OCI-LY1 (cell line): ENCODE data around the gene ABLIM1.

Experiments used
- H2AFZ ChIP-seq: fragments of 200-600 bp; sonication (generic), shearing (Covaris generic); 2 replicates; pipeline ENCODE4 v1.6.0; 2014; ENCODE audit warnings: antibody characterized with exemption, mild to moderate bottlenecking, low read length
- H3F3A ChIP-seq: fragments of 200-600 bp; sonication (generic), shearing (Covaris generic); 2 replicates; pipeline ENCODE4 v1.6.0; 2014; ENCODE audit warnings: mild to moderate bottlenecking, antibody characterized with exemption, low read length, moderate library complexity; ENCODE audit not compliant: insufficient read depth
- H3K27ac ChIP-seq: fragments of 200-600 bp; sonication (generic); 2 replicates; pipeline ENCODE4 v1.5.1; 2014; ENCODE audit warnings: low read length, mixed run types, mild to moderate bottlenecking, low read depth; ENCODE audit not compliant: poor library complexity, severe bottlenecking
- H3K27me3 ChIP-seq: fragments of 200-600 bp; sonication (generic); 2 replicates; pipeline ENCODE4 v1.6.0; 2014; ENCODE audit warnings: antibody characterized with exemption, mild to moderate bottlenecking, low read length, moderate library complexity; ENCODE audit not compliant: insufficient read depth
- H3K36me3 ChIP-seq: fragments of 200-600 bp; sonication (generic); 2 replicates; pipeline ENCODE4 v1.6.1; 2014; ENCODE audit warnings: mild to moderate bottlenecking, antibody characterized with exemption, low read length, moderate library complexity, mixed read lengths; ENCODE audit not compliant: insufficient read depth
- H3K4me1 ChIP-seq: fragments of 200-600 bp; sonication (generic); 2 replicates; pipeline ENCODE4 v1.5.1; 2014; ENCODE audit warnings: mild to moderate bottlenecking, low read length, moderate library complexity; ENCODE audit not compliant: insufficient read depth, severe bottlenecking
- H3K4me2 ChIP-seq: fragments of 200-600 bp; sonication (generic), shearing (Covaris generic); 2 replicates; pipeline ENCODE4 v1.6.1; 2014; ENCODE audit warnings: low read length
- H3K4me3 ChIP-seq: fragments of 200-600 bp; sonication (generic); 2 replicates; pipeline ENCODE4 v1.5.1; 2014; ENCODE audit warnings: low read length, low read depth, mild to moderate bottlenecking, mixed read lengths; ENCODE audit not compliant: poor library complexity, severe bottlenecking
- H3K79me2 ChIP-seq: fragments of 200-600 bp; shearing (Covaris generic); 2 replicates; pipeline ENCODE4 v1.6.1; 2016; ENCODE audit warnings: mixed run types, low read length, mixed read lengths; ENCODE audit not compliant: insufficient read depth
- H3K9ac ChIP-seq: fragments of 200-600 bp; sonication (generic), shearing (Covaris generic); 2 replicates; pipeline ENCODE4 v1.6.1; 2014; ENCODE audit warnings: mild to moderate bottlenecking, low read length, mixed read lengths
- H3K9me2 ChIP-seq: fragments of 200-600 bp; sonication (generic), shearing (Covaris generic); 2 replicates; pipeline ENCODE4 v1.6.1; 2014; ENCODE audit warnings: low read depth, mild to moderate bottlenecking, low read length, mixed read lengths
- H3K9me3 ChIP-seq: fragments of 200-600 bp; shearing (Covaris generic); 2 replicates; pipeline ENCODE4 v1.6.1; 2014; ENCODE audit warnings: low read length, mixed read lengths
- H4K20me1 ChIP-seq: fragments of 200-600 bp; sonication (generic), shearing (Covaris generic); 2 replicates; pipeline ENCODE4 v1.6.0; 2016; ENCODE audit warnings: mild to moderate bottlenecking, low read length; ENCODE audit not compliant: insufficient read depth
- EZH2 ChIP-seq: fragments of 200-600 bp; sonication (generic), shearing (Covaris generic); IDR thresholded peaks from 2 replicates; pipeline ENCODE4 v1.8.0; 2017; ENCODE audit warnings: borderline replicate concordance, mixed run types, mild to moderate bottlenecking, antibody characterized with exemption, low read length, moderate library complexity, mixed read lengths
- TF ChIP-seq, protein P1 (sequence below): fragments of 200-600 bp; sonication (generic), shearing (Covaris generic); IDR thresholded peaks from 2 replicates; pipeline ENCODE4 v1.5.1; 2017; ENCODE audit warnings: mild to moderate bottlenecking, antibody characterized with exemption, low read length, moderate library complexity, mixed read lengths

ABLIM1 gene

DNA sequence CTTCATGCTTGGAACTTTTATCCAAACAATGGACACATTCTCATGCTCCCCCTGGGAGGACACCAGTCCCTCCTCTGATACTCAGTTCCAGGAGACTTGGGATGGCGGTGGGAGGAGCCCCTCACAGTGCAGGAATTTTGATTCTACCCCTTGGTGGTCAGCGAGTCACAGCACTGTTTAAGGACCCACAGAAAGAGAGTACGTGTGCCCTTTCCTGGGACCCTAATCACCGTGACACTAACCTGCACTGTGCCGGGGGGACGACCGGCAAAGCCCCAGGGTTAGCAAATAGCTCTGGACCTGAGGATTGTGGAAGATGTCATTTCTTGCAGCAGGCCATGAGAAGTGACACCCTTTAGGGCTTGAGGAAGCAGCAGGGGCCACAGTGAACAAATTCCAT, 264.2 kb downstream of the ABLIM1 start:
- Histone ChIP-seq H2AFZ (no peak overlapping the region), H3K27me3 (no peaks in the 10 kb centered on the region; the same call in 1 of the 2 replicates), H3K27ac (no peak overlapping the region), H3K9me3 (no peaks in the 10 kb centered on the region), H3K36me3 (no peaks in the 10 kb centered on the region), H3K4me1 (no peaks in the 10 kb centered on the region), H3K9me2 (no peaks in the 10 kb centered on the region), H3F3A (no peaks in the 10 kb centered on the region), H4K20me1 (no peaks in the 10 kb centered on the region), H3K4me3 (no peak overlapping the region), H3K79me2 (no peaks in the 10 kb centered on the region), H3K4me2 (no peak overlapping the region), H3K9ac (no peak overlapping the region)
- TF ChIP-seq, protein P1, sequence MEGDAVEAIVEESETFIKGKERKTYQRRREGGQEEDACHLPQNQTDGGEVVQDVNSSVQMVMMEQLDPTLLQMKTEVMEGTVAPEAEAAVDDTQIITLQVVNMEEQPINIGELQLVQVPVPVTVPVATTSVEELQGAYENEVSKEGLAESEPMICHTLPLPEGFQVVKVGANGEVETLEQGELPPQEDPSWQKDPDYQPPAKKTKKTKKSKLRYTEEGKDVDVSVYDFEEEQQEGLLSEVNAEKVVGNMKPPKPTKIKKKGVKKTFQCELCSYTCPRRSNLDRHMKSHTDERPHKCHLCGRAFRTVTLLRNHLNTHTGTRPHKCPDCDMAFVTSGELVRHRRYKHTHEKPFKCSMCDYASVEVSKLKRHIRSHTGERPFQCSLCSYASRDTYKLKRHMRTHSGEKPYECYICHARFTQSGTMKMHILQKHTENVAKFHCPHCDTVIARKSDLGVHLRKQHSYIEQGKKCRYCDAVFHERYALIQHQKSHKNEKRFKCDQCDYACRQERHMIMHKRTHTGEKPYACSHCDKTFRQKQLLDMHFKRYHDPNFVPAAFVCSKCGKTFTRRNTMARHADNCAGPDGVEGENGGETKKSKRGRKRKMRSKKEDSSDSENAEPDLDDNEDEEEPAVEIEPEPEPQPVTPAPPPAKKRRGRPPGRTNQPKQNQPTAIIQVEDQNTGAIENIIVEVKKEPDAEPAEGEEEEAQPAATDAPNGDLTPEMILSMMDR, result no peak
- TF ChIP-seq EZH2, result no peak

DNA sequence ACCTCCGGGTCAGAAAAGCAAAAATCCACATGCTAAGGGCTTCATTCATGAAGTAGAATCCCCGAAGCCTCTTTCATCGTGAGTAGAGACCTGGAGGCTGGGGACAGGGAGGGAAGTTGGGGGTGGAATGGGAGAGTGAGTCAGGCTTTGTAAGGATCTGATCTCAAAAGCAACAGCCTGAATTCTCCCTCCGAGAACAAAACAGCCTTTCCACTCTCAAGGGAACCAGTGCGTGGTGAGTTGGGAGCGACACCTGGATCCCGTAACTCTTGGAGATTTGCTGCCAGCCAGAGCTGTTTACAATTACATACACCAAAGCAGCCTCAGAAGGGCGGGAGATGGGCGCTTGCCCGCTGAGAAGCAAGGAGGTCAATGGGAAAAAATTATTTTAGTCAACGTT, 264.6 kb downstream of the ABLIM1 start:
- Histone ChIP-seq H3K9ac (no peak overlapping the region), H3K27ac (no peak overlapping the region), H3K4me2 (no peak overlapping the region), H3K79me2 (no peaks in the 10 kb centered on the region), H3F3A (no peaks in the 10 kb centered on the region), H3K9me3 (no peaks in the 10 kb centered on the region), H2AFZ (no peak overlapping the region), H3K27me3 (no peaks in the 10 kb centered on the region; the same call in 1 of the 2 replicates), H3K9me2 (no peaks in the 10 kb centered on the region), H3K4me3 (no peak overlapping the region), H3K4me1 (no peaks in the 10 kb centered on the region), H4K20me1 (no peaks in the 10 kb centered on the region), H3K36me3 (no peaks in the 10 kb centered on the region)
- TF ChIP-seq, protein P1, result no peak
- no peak for TF ChIP-seq EZH2

DNA sequence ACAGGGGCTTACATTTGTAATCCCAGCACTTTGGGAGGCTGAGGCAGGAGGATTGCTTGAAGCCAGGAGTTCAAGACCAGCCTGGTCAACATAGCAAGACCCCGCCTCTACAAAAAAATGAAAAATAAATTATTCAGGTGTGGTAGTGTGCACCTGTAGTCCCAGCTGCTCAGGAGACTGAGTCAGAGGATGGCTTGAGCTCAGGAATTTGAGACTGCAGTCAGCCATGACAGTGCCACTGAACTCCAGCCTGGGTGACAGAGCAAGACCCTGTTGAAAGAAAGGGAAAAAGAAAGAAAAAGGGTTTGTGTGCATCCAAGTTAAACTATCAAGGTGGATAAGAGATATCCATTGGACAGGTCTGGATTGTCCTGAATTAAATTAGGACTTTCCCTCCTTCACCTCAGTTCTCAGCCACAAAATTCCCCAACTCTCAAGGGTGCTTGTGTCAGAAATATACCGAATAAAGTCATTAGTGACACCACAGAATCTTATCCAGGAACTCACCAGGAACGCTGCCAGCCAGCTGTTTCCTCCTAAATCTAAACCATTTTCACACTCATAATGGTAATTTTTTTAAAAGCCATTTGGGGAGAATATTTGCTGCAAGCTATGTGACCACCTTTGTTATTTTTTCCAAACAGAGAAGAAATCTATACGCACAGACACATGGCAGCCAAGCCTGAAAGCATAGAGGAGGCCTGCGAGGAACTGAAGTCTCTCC, 265.8 kb downstream of the ABLIM1 start:
- TF ChIP-seq, protein P1, result no peak
- no peak for TF ChIP-seq EZH2
- no peaks in the 10 kb centered on the region for H3K4me1 ChIP-seq
- H3K9me2 ChIP-seq, result no peaks in the 10 kb centered on the region
- no peaks in the 10 kb centered on the region; the same call in 1 of the 2 replicates for H3K27me3 ChIP-seq
- no peak overlapping the region for H3K4me3 ChIP-seq
- no peaks in the 10 kb centered on the region for H3F3A ChIP-seq
- H3K9ac ChIP-seq, result no peak overlapping the region
- no peak overlapping the region for H3K4me2 ChIP-seq
- H4K20me1 ChIP-seq, result no peaks in the 10 kb centered on the region
- H3K9me3 ChIP-seq, result no peaks in the 10 kb centered on the region
- no peak overlapping the region for H2AFZ ChIP-seq
- H3K36me3 ChIP-seq, result no peaks in the 10 kb centered on the region
- no peak overlapping the region for H3K27ac ChIP-seq
- H3K79me2 ChIP-seq, result no peaks in the 10 kb centered on the region
